Prostate gland (tissue), 2 donors: ENCODE results near the gene PPARA. TPM values are rescaled to one million over a fixed set of nuclear protein-coding genes. Genes with fewer than 3 reads are reported as not detected.
A peak's percentile ranks its signal among the peaks of the same experiment; 100 is the strongest.

Experiments used
- DNase-seq: peaks from one replicate; pipeline ENCODE4 v3.0.0-alpha.2; 2019; ENCODE audit warnings: low spot score
- H3K27ac ChIP-seq, 2 donors: fragments of 200-600 bp; sonication (generic); 2 replicates each; pipeline ENCODE4 v1.5.1; 2017 to 2019
- H3K27me3 ChIP-seq: fragments of 200-600 bp; sonication (generic); replicated peaks from 2 replicates; pipeline ENCODE4 v1.5.1; 2019; ENCODE audit not compliant: insufficient read depth
- H3K36me3 ChIP-seq, 2 donors: fragments of 200-600 bp; sonication (generic); 1 replicate in 1 of 2; 2 replicates in 1 of 2; pipeline versions ENCODE4 v1.5.1 to v1.8.1; 2017 to 2019
- H3K4me1 ChIP-seq: fragments of 200-600 bp; sonication (generic); replicated peaks from 2 replicates; pipeline ENCODE4 v1.5.1; 2019
- H3K4me3 ChIP-seq, 2 donors: fragments of 200-600 bp; sonication (generic); 2 replicates each; pipeline ENCODE4 v1.5.1; 2017 to 2019
- H3K9me3 ChIP-seq: fragments of 200-600 bp; sonication (generic); 2 replicates; pipeline ENCODE4 v1.5.1; 2017
- CTCF ChIP-seq, 4 experiments: fragments of 200-600 bp in 2 of 4; fragments of 450-650 bp in 2 of 4; sonication (generic) in 2 of 4; IDR thresholded peaks; 1 replicate in 3 of 4; 2 replicates in 1 of 4; pipeline ENCODE4 v1.5.1; 2016 to 2019; ENCODE audit warnings: antibody characterized with exemption in 4 of 4, mild to moderate bottlenecking in 2 of 4, moderate library complexity in 2 of 4
- POLR2A ChIP-seq: fragments of 450-650 bp; IDR thresholded peaks from one replicate; pipeline ENCODE4 v1.6.1; 2016; ENCODE audit warnings: antibody characterized with exemption, mild to moderate bottlenecking
- POLR2AphosphoS5 ChIP-seq: sonication (generic); formaldehyde crosslinking; IDR thresholded peaks from one replicate; pipeline ENCODE4 v1.6.1; 2017; ENCODE audit warnings: antibody characterized with exemption
- WGBS: methylation state at CpG from one replicate; pipeline ENCODE4 v1.1.5; 2018; 5-methylcytosine and 5-hydroxymethylcytosine counted together
- intact Hi-C: fragments of 100-400 bp; cut with DNase I; formaldehyde crosslinking; loops from one replicate; pipeline ENCODE4 v1.14.2; 2022
- total RNA-seq, 2 donors: library from RNA; depleted of rRNA; stranded (reverse); fragments of >200 nt; gene quantifications; one replicate each; pipeline ENCODE4 v1.1.0, GENCODE V29; 2016

PPARA gene
- total RNA-seq, 2 donors from 2014 or later: 21.2 to 27.3 TPM

- H3K36me3 ChIP-seq: peaks cover 9 to 11% of the 10 kb centered on the region in 2 donors
- intact Hi-C loops: no loop called here
Measured at GRCh38 chr22:46107089-46107664, 43.1 kb upstream of the PPARA start.

GRCh38 chr22:46107753-46108563, 42.4 kb upstream of the PPARA start:
- 45% methylated on average over 22 of the region's 22 CpGs for WGBS
- Histone ChIP-seq H3K36me3 (peaks cover 9 to 18% of the 10 kb centered on the region in 2 donors), H3K4me3 (no peak overlapping the region)

More at GRCh38 chr22:46107089-46107664, 43.1 kb upstream of the PPARA start:
- H3K27me3 ChIP-seq: no peaks in the 10 kb centered on the region
- H3K9me3 ChIP-seq: no peaks in the 10 kb centered on the region
- no peak overlapping the region for H3K4me3 ChIP-seq
- H3K27ac ChIP-seq: peak overlapping the region; percentile 89 to 91
- TF ChIP-seq CTCF (IDR thresholded peaks at IDR 0.05) (no peak), POLR2AphosphoS5 (peak; percentile 72), POLR2A (no peak)
- peak; percentile 88 for DNase-seq
- 19% methylated on average over 28 of the region's 35 CpGs for WGBS
- H3K4me1 ChIP-seq: peaks cover 68% of the 10 kb centered on the region

GRCh38 chr22:46108564-46109473, 41.5 kb upstream of the PPARA start:
- H3K36me3 ChIP-seq: peaks cover 9 to 23% of the 10 kb centered on the region in 2 donors
- intact Hi-C loops: no loop called here
- 55% methylated on average over 20 of the region's 20 CpGs for WGBS
- peak overlapping the region; percentile 89 to 91 for H3K27ac ChIP-seq
- TF ChIP-seq CTCF (IDR thresholded peaks at IDR 0.05): no peak
- TF ChIP-seq POLR2AphosphoS5: peak; percentile 5
- DNase-seq: no peak
- peaks cover 55% of the 10 kb centered on the region for H3K4me1 ChIP-seq
- H3K9me3 ChIP-seq: no peaks in the 10 kb centered on the region
- no peak overlapping the region for H3K4me3 ChIP-seq
- no peaks in the 10 kb centered on the region for H3K27me3 ChIP-seq

More at GRCh38 chr22:46107753-46108563, 42.4 kb upstream of the PPARA start:
- peaks cover 62% of the 10 kb centered on the region for H3K4me1 ChIP-seq
- H3K27ac ChIP-seq: peak overlapping the region; percentile 89 to 91
- no peak for DNase-seq
- no peaks in the 10 kb centered on the region for H3K9me3 ChIP-seq
- TF ChIP-seq POLR2AphosphoS5 (no peak), CTCF (IDR thresholded peaks at IDR 0.05) (no peak), POLR2A (no peak)
- H3K27me3 ChIP-seq: no peaks in the 10 kb centered on the region
- intact Hi-C loops: no loop called here

- Histone ChIP-seq H3K4me3 (no peak overlapping the region), H3K36me3 (peaks cover 9 to 23% of the 10 kb centered on the region in 2 donors), H3K9me3 (no peaks in the 10 kb centered on the region), H3K27ac (peak overlapping the region; percentile 89 to 91), H3K27me3 (no peaks in the 10 kb centered on the region), H3K4me1 (peaks cover 49% of the 10 kb centered on the region)
- intact Hi-C loops: loop anchor here (5.0 kb wide), 1 partner anchor 32 kb away; no protein-coding TSS in a partner anchor
- TF ChIP-seq POLR2A: no peak
- TF ChIP-seq POLR2AphosphoS5: no peak
- TF ChIP-seq CTCF (IDR thresholded peaks at IDR 0.05): no peak
- 79% methylated on average over 13 of the region's 13 CpGs for WGBS
- no peak for DNase-seq
Measured at GRCh38 chr22:46109474-46110003, 40.8 kb upstream of the PPARA start.
